K562 (cell line): ENCODE measurements around the gene KNSTRN. TPM values are rescaled to one million over a fixed set of nuclear protein-coding genes. Genes with fewer than 3 reads are reported as not detected.

ENCODE experiments used
- ASH1L ChIP-seq: fragments of 450-650 bp; IDR thresholded peaks from 2 replicates; pipeline ENCODE4 v1.6.1; 2018; ENCODE audit warnings: borderline replicate concordance, mild to moderate bottlenecking, low read depth; ENCODE audit not compliant: partially characterized antibody
- E2F4 ChIP-seq: sonication (generic); formaldehyde crosslinking; IDR thresholded peaks from 2 replicates; pipeline ENCODE4 v1.8.0; 2022; ENCODE audit warnings: mild to moderate bottlenecking, low read depth, missing genetic modification reagents
- PREB ChIP-seq: sonication (generic); formaldehyde crosslinking; IDR thresholded peaks from 2 replicates; pipeline ENCODE4 v1.8.1; 2023; ENCODE audit warnings: mild to moderate bottlenecking, missing genetic modification reagents
- RAD51 ChIP-seq: fragments of 450-650 bp; IDR thresholded peaks from 2 replicates; pipeline ENCODE4 v1.7.1; 2016; ENCODE audit warnings: low read depth, mild to moderate bottlenecking, borderline replicate concordance
- REST ChIP-seq, 2 experiments: fragments of 450-650 bp; formaldehyde crosslinking in 1 of 2; IDR thresholded peaks; 2 replicates each; pipeline versions ENCODE4 v1.4.0 to v1.6.1; 2014 to 2020; ENCODE audit warnings: mild to moderate bottlenecking in 2 of 2, borderline replicate concordance in 1 of 2, low read depth in 1 of 2
- TFE3 ChIP-seq: fragments of 450-650 bp; formaldehyde crosslinking; IDR thresholded peaks from 2 replicates; pipeline ENCODE4 v1.4.0; 2020; ENCODE audit warnings: mild to moderate bottlenecking, mixed read lengths
- VEZF1 ChIP-seq: fragments of 200-800 bp; sonication (Bioruptor generic); IDR thresholded peaks from 2 replicates; pipeline ENCODE4 v1.6.1; 2017; ENCODE audit warnings: missing genetic modification characterization, missing compliant biosample characterization
- ZNF239 ChIP-seq: fragments of 250-450 bp; sonication (Bioruptor Pico); IDR thresholded peaks from 2 replicates; pipeline ENCODE4 v1.4.0; 2020; ENCODE audit warnings: mild to moderate bottlenecking
- ZNF584 ChIP-seq: fragments of 200-800 bp; sonication (Bioruptor generic); IDR thresholded peaks from 2 replicates; pipeline ENCODE4 v1.6.1; 2016; ENCODE audit warnings: low read depth, mild to moderate bottlenecking, missing genetic modification characterization, missing compliant biosample characterization
- ZNF589 ChIP-seq: fragments of 200-800 bp; sonication (Bioruptor generic); IDR thresholded peaks from 2 replicates; pipeline ENCODE4 v1.6.1; 2016; ENCODE audit warnings: low read depth, missing genetic modification characterization, missing compliant biosample characterization
- polyA plus RNA-seq, 8 experiments: library from polyadenylated mRNA; depleted of rRNA in 4 of 8; stranded (reverse) in 5 of 8; unstranded in 3 of 8; fragments of >200 nt; fragmentation: Nextera tagmentation in 2 of 8; fragmentation: Illumina TruSeq in 1 of 8; extraction: Ambion mirVana in 2 of 8; extraction: Trizol in 1 of 8; gene quantifications; 2 replicates each; pipeline versions ENCODE4 v1.2.1 to v1.2.3, GENCODE V29; 2011 to 2014; ENCODE audit warnings: inconsistent platforms in 1 of 8, missing spikeins in 1 of 8
- total RNA-seq, 7 experiments: library from RNA; depleted of rRNA in 6 of 7; stranded (reverse); fragments of >200 nt in 6 of 7; fragmentation: Illumina TruSeq in 2 of 7; extraction: Trizol in 2 of 7; gene quantifications; 2 replicates each; pipeline versions ENCODE4 v1.2.1 to v1.2.3, GENCODE V29; 2011 to 2021; ENCODE audit warnings: low replicate concordance in 1 of 7

KNSTRN gene
- total and polyA plus RNA-seq, 9 of the 15 experiments (the other 6 are each of a cell fraction or from before 2014, with no cell fraction given), result 48.7 to 88.2 (median 66.3) TPM

GRCh38 chr15:40333922-40334492, 48.5 kb upstream of the KNSTRN start (continued):
- no peak for TF ChIP-seq PREB
- 0 out of 2 replicates have a peak, but pooled peaks have one; percentile 30 for TF ChIP-seq VEZF1
- peak; percentile 42 for TF ChIP-seq TFE3 (CRISPR knock-in tag)
- no peak for TF ChIP-seq RAD51
- TF ChIP-seq ZNF584, result 0 out of 2 replicates have a peak, but pooled peaks have one; percentile 26
- peak; percentile 59; the same call in 1 of the 2 replicates for TF ChIP-seq ZNF589
- TF ChIP-seq ZNF239 (CRISPR knock-in tag), result no peak
- no peak for TF ChIP-seq REST (IDR thresholded peaks at IDR 0.05; ENCODE audit: borderline replicate concordance)
- no peak for TF ChIP-seq REST (CRISPR knock-in tag; IDR thresholded peaks at IDR 0.05; ENCODE audit: low read depth)
- no peak for TF ChIP-seq E2F4 (CRISPR knock-in tag)
- no peak for TF ChIP-seq ASH1L
